ENCODE data around the gene AKAP6. TPM values are rescaled to one million over a fixed set of nuclear protein-coding genes. Genes with fewer than 3 reads are reported as not detected.

The AKAP6 gene, protein sequence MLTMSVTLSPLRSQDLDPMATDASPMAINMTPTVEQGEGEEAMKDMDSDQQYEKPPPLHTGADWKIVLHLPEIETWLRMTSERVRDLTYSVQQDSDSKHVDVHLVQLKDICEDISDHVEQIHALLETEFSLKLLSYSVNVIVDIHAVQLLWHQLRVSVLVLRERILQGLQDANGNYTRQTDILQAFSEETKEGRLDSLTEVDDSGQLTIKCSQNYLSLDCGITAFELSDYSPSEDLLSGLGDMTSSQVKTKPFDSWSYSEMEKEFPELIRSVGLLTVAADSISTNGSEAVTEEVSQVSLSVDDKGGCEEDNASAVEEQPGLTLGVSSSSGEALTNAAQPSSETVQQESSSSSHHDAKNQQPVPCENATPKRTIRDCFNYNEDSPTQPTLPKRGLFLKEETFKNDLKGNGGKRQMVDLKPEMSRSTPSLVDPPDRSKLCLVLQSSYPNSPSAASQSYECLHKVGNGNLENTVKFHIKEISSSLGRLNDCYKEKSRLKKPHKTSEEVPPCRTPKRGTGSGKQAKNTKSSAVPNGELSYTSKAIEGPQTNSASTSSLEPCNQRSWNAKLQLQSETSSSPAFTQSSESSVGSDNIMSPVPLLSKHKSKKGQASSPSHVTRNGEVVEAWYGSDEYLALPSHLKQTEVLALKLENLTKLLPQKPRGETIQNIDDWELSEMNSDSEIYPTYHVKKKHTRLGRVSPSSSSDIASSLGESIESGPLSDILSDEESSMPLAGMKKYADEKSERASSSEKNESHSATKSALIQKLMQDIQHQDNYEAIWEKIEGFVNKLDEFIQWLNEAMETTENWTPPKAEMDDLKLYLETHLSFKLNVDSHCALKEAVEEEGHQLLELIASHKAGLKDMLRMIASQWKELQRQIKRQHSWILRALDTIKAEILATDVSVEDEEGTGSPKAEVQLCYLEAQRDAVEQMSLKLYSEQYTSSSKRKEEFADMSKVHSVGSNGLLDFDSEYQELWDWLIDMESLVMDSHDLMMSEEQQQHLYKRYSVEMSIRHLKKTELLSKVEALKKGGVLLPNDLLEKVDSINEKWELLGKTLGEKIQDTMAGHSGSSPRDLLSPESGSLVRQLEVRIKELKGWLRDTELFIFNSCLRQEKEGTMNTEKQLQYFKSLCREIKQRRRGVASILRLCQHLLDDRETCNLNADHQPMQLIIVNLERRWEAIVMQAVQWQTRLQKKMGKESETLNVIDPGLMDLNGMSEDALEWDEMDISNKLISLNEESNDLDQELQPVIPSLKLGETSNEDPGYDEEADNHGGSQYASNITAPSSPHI (N-terminal part only)
- total RNA-seq = 100 to 1,000 TPM; 112 to 117 TPM

DNA sequence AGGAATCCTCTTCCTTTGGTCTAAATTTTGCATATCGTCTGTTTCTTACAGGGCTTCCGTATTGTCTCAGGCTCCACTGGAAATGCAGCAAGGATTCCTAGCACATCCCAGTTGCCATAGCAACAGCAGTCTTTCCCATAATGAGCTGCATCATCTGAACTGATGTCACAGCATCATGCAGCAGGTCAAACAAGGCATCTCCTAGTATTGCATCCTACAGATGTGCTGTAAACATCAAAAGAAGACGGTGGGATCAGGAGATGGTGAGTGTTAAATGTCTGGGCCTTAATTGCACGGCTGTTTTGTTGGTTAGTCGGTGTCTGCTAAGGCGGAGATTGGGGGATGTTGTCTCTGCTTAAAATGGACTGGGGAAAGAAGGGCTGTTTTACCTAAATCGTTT lies at the start of gene AKAP6:
TSS of gene AKAP6 (plus strand) at position 153 of the 400 bp plus-strand sequence. CDS start 104,196 bp downstream, outside the sequence.
- Histone ChIP-seq H3K27ac (no peak within 1 kb of the TSS), H3K36me3 (no peaks in the 10 kb centered on the region), H3K4me1 (no peaks in the 10 kb centered on the region), H3K9me3 (no peaks in the 10 kb centered on the region), H3K4me3 (no peak within 1 kb of the TSS), H3K27me3 (no peaks in the 10 kb centered on the region)
- no peak for DNase-seq (ENCODE audit: low spot score)
- TF ChIP-seq, protein P1, sequence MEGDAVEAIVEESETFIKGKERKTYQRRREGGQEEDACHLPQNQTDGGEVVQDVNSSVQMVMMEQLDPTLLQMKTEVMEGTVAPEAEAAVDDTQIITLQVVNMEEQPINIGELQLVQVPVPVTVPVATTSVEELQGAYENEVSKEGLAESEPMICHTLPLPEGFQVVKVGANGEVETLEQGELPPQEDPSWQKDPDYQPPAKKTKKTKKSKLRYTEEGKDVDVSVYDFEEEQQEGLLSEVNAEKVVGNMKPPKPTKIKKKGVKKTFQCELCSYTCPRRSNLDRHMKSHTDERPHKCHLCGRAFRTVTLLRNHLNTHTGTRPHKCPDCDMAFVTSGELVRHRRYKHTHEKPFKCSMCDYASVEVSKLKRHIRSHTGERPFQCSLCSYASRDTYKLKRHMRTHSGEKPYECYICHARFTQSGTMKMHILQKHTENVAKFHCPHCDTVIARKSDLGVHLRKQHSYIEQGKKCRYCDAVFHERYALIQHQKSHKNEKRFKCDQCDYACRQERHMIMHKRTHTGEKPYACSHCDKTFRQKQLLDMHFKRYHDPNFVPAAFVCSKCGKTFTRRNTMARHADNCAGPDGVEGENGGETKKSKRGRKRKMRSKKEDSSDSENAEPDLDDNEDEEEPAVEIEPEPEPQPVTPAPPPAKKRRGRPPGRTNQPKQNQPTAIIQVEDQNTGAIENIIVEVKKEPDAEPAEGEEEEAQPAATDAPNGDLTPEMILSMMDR (IDR thresholded peaks at IDR 0.05) = no peak

DNA sequence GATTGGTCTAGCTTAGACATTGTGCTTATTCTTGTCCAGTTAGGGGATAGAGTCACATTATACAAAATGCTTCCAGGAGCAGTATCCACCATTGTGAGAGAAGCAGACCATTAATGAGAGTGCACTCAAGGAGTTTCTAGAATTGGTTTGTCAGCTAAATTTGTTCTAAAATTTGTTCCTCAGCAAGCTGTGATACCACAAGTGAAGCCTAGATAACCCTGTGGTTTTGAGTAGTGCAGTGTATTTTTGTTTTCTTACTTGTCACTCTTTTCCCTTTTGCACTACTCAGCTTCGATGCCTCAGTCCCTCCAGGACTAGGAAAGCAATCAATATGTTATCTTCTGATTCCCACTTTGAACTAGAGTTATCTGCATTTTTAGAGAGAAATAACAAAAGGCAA lies 42.5 kb upstream of the AKAP6 start:
- Histone ChIP-seq H3K4me3 (no peak overlapping the region), H3K27ac (no peak overlapping the region), H3K9me3 (no peaks in the 10 kb centered on the region), H3K36me3 (no peaks in the 10 kb centered on the region), H3K4me1 (no peaks in the 10 kb centered on the region), H3K27me3 (no peaks in the 10 kb centered on the region)
- TF ChIP-seq, protein P1 (IDR thresholded peaks at IDR 0.05) = no peak
- DNase-seq (ENCODE audit: low spot score) = no peak

DNA sequence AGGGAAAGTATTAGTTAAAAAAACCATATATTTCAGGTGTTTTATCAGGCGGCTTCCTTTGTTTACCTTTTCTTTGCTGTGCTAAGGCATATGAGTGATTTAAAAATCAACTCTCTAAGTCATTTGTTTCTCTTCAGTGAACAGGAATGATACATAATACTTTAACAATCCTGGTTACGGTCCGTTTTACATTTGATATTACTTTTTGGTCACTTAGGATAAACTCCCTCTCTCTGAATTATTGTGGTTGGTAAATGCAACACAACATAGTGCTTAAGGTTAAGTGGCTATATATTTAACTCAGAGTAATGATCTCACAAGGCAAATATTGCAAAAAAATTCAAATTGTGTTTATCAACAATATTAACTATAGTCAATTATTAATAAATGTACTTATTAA lies 32.7 kb upstream of the AKAP6 start:
- TF ChIP-seq, protein P1 (IDR thresholded peaks at IDR 0.05) = no peak
- Histone ChIP-seq H3K4me1 (peaks cover 0 to 6% of the 10 kb centered on the region in 2 donors), H3K36me3 (no peaks in the 10 kb centered on the region), H3K27me3 (no peaks in the 10 kb centered on the region), H3K9me3 (no peaks in the 10 kb centered on the region), H3K27ac (no peak overlapping the region), H3K4me3 (no peak overlapping the region)
- no peak for DNase-seq (ENCODE audit: low spot score)

DNA sequence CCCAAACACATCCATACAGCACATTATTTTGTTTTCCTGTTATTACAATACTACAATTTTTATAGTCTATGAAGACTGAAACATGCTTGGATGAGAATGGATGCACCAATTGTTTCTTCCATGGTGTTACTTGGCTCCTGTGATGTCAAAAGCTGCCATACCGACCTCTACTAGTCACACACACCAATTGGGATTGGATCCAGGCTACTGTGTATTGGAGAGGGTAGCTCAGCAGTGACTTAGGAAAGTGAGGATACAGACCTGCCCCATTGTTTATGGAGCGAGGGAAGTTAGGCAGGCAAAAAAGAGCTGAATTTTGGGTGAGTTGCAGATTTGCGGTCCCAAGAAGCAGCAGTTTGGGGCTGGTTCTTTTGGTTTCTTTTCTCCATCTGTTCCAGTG lies 30.8 kb upstream of the AKAP6 start:
- H3K27me3 ChIP-seq = no peaks in the 10 kb centered on the region
- DNase-seq (ENCODE audit: low spot score) = no peak
- no peak overlapping the region for H3K4me3 ChIP-seq
- peaks cover 0 to 6% of the 10 kb centered on the region in 2 donors for H3K4me1 ChIP-seq
- no peaks in the 10 kb centered on the region for H3K36me3 ChIP-seq
- no peaks in the 10 kb centered on the region for H3K9me3 ChIP-seq
- H3K27ac ChIP-seq = no peak overlapping the region
- TF ChIP-seq, protein P1 (IDR thresholded peaks at IDR 0.05) = no peak

DNA sequence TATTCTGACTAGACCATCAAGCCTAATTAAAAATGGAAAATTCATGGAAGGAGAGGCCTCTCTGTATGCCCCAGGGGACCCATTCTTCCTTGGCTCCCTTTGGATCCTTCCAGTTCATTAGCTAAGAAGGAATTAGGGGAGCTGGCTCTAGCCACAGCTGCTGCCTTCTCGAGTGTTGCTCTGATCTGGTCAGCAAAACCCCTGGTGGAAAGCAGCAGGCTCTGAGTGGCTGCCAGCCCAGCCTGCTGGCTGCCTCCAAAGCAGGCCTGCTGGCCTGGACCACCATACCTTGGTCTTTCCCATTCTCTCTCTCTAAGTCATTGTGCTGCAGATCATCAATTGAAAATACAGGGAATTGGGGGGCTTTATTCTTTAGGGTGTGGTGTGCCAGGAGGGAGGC lies 29.0 kb upstream of the AKAP6 start:
- TF ChIP-seq, protein P1 (IDR thresholded peaks at IDR 0.05) = no peak
- Histone ChIP-seq H3K36me3 (no peaks in the 10 kb centered on the region), H3K4me3 (no peak overlapping the region), H3K27ac (no peak overlapping the region), H3K27me3 (no peaks in the 10 kb centered on the region), H3K9me3 (no peaks in the 10 kb centered on the region), H3K4me1 (peaks cover 0 to 6% of the 10 kb centered on the region in 2 donors)
- no peak for DNase-seq (ENCODE audit: low spot score)

All from right atrium auricular region (tissue), 2 donors.